Measurements from ENCODE around the gene CUZD1. TPM values are rescaled to one million over a fixed set of nuclear protein-coding genes. Genes with fewer than 3 reads are reported as not detected.

CUZD1 gene
- total RNA-seq, 2 experiments from 2014 or later = 2.8 to 3.1 TPM

DNA sequence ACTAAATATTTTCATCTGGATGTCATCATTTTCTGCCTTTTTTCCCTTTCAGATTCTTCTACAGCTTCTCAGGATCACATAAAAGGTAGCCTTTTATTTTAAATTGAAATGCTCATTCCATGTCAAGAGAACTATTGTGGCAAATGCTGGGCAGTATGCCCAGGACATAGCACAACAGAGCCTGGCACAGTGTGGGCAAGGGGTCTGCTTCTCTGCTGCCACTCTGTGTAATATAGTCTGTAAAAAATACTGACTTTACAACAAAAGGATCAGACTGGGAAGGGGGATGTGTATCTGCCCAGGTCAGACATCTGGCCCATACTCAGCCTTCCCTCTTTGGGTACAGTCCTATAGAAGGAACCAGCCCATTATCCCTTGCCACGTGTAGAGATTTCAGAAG, 62.7 kb downstream of the CUZD1 start:
- ChIA-PET CTCF (no interaction called here), POLR2A (no interaction called here)
- no peak for ATAC-seq
- Mint-ChIP-seq H3K4me1 (ENCODE audit: low read depth) (peaks cover 3% of the 10 kb centered on the region), H3K27me3 (ENCODE audit: low read depth) (peaks cover 4% of the 10 kb centered on the region), H3K9me3 (ENCODE audit: insufficient read depth) (no peaks in the 10 kb centered on the region), H3K36me3 (ENCODE audit: low read depth) (no peaks in the 10 kb centered on the region), H3K4me3 (no peak overlapping the region), H3K27ac (no peak overlapping the region)
- no peak for DNase-seq

Other genes starting within 250 kb of the CUZD1 start
- gene C10orf120, start 146.0 kb downstream of the CUZD1 start, total RNA-seq = not detected
- gene FAM24B, start 33.7 kb upstream of the CUZD1 start, total RNA-seq = 10 to 100 TPM in 1 of 2 experiments, 1 to 10 TPM in 1; 9.3 to 11.0 TPM
- not detected for gene FAM24A, start 64.8 kb upstream of the CUZD1 start, total RNA-seq
- 10 to 100 TPM; 11.5 to 12.7 TPM for gene C10orf88, start 108.4 kb upstream of the CUZD1 start, total RNA-seq
- gene PSTK, start 134.5 kb upstream of the CUZD1 start, total RNA-seq = 1 to 10 TPM; 3.2 to 4.0 TPM
- gene IKZF5, start 162.9 kb upstream of the CUZD1 start, total RNA-seq = 10 to 100 TPM; 12.1 to 12.5 TPM
- 10 to 100 TPM; 15.4 to 17.3 TPM for gene ACADSB, start 163.1 kb upstream of the CUZD1 start, total RNA-seq

All from activated CD8-positive, alpha-beta T cell treated with anti-CD3 and anti-CD28 coated beads, Interleukin-2, amount 10 ng/mL, durations not matched to agents 7 days and 5 days (primary cell).